ENCODE measurements around the gene WDR88. TPM values are rescaled to one million over a fixed set of nuclear protein-coding genes. Genes with fewer than 3 reads are reported as not detected.

The WDR88 gene
- not detected in 2 replicates for total RNA-seq (2014; rRNA removed; shearing (Covaris generic))

DNA sequence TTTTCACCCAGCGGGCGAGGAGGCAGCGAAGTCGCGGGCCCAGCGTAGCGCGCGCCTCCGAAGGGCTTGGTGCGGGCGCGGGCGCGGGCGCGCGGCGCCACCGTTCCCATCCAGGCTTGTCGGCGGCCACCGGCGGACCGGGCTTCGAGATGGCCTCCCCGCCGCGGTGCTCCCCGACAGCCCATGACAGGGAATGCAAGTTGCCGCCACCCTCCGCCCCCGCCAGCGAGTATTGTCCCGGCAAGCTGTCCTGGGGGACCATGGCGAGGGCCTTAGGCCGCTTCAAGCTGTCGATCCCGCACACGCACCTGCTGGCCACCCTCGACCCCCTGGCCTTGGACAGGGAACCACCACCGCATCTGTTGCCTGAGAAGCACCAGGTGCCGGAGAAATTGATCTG lies at the start of gene WDR88:
WDR88 (plus strand) TSS at position 94 of the 400 bp plus-strand sequence; CDS start at position 150, 56 bp downstream.

GRCh38 chr19:33193865-33194362 lies 62.0 kb downstream of the WDR88 start, which contains the start of gene LRP3:
LRP3 (plus strand) TSS chr19:33194330; CDS start chr19:33194786, 456 bp downstream.

Other genes starting within 250 kb of the WDR88 start
- gene CEP89, start 160.2 kb upstream of the WDR88 start, total RNA-seq (2014; rRNA removed; shearing (Covaris generic)) = 12.4 and 12.8 TPM in 2 replicates
- gene FAAP24, start 159.9 kb upstream of the WDR88 start, total RNA-seq (2014; rRNA removed; shearing (Covaris generic)) = 5.0 and 5.7 TPM in 2 replicates
- gene RHPN2, start 67.2 kb upstream of the WDR88 start, total RNA-seq (2014; rRNA removed; shearing (Covaris generic)) = 13.7 and 14.8 TPM in 2 replicates
- gene GPATCH1, start 50.9 kb upstream of the WDR88 start, total RNA-seq (2014; rRNA removed; shearing (Covaris generic)) = 5.3 and 8.0 TPM in 2 replicates
- 2.6 TPM in 2 replicates for gene LRP3, start 62.2 kb downstream of the WDR88 start, total RNA-seq (2014; rRNA removed; shearing (Covaris generic))
- gene SLC7A10, start 93.7 kb downstream of the WDR88 start, total RNA-seq (2014; rRNA removed; shearing (Covaris generic)) = not detected in 2 replicates
- 1.1 and 1.9 TPM in 2 replicates for gene CEBPA, start 170.4 kb downstream of the WDR88 start, total RNA-seq (2014; rRNA removed; shearing (Covaris generic))
- 50.5 and 55.8 TPM in 2 replicates for gene CEBPG, start 241.6 kb downstream of the WDR88 start, total RNA-seq (2014; rRNA removed; shearing (Covaris generic))